Esophagus muscularis mucosa (tissue), 4 donors: ENCODE measurements around the gene ECPAS. TPM values are rescaled to one million over a fixed set of nuclear protein-coding genes. Genes with fewer than 3 reads are reported as not detected.

Experiments used
- DNase-seq: peaks from one replicate; pipeline ENCODE4 v3.0.0-alpha.2; 2017; ENCODE audit errors: extremely low spot score
- H3K27ac ChIP-seq, 4 donors: fragments of 200-600 bp; sonication (generic); replicated peaks in 1 of 4; 1 replicate in 3 of 4; 2 replicates in 1 of 4; pipeline ENCODE4 v1.5.1; 2016 to 2019; ENCODE audit warnings: mild to moderate bottlenecking in 1 of 4
- H3K27me3 ChIP-seq, 4 donors: fragments of 200-600 bp; sonication (generic); one replicate each; pipeline versions ENCODE4 v1.5.1 to v1.6.0; 2016 to 2019
- H3K36me3 ChIP-seq, 4 donors: fragments of 200-600 bp; sonication (generic); one replicate each; pipeline ENCODE4 v1.5.1; 2016 to 2019
- H3K4me1 ChIP-seq, 4 donors: fragments of 200-600 bp; sonication (generic); one replicate each; pipeline ENCODE4 v1.5.1; 2016 to 2019
- H3K4me3 ChIP-seq, 4 donors: fragments of 200-600 bp; sonication (generic); 1 replicate in 2 of 4; 2 replicates in 2 of 4; pipeline ENCODE4 v1.5.1; 2016 to 2019; ENCODE audit warnings: mild to moderate bottlenecking in 4 of 4, moderate library complexity in 1 of 4
- H3K9me3 ChIP-seq, 4 donors: fragments of 200-600 bp; sonication (generic); 1 replicate in 3 of 4; 2 replicates in 1 of 4; pipeline ENCODE4 v1.5.1; 2016 to 2019
- CTCF ChIP-seq, 3 experiments: fragments of 200-600 bp in 2 of 3; fragments of 450-650 bp in 1 of 3; sonication (generic) in 2 of 3; IDR thresholded peaks; one replicate each; pipeline ENCODE4 v1.5.1; 2017 to 2019; ENCODE audit warnings: antibody characterized with exemption in 3 of 3, mild to moderate bottlenecking in 2 of 3, moderate library complexity in 1 of 3
- EP300 ChIP-seq: sonication (generic); formaldehyde crosslinking; IDR thresholded peaks from one replicate; pipeline ENCODE4 v1.6.1; 2017; ENCODE audit warnings: antibody characterized with exemption
- POLR2A ChIP-seq: fragments of 450-650 bp; IDR thresholded peaks from one replicate; pipeline ENCODE4 v1.6.1; 2017; ENCODE audit warnings: antibody characterized with exemption, moderate library complexity, mild to moderate bottlenecking, low read depth
- POLR2AphosphoS5 ChIP-seq, 2 donors: sonication (generic); formaldehyde crosslinking; IDR thresholded peaks; one replicate each; pipeline ENCODE4 v1.6.1; 2017; ENCODE audit warnings: antibody characterized with exemption in 2 of 2
- WGBS: methylation state at CpG from one replicate; pipeline ENCODE4 v1.1.5; 2018; 5-methylcytosine and 5-hydroxymethylcytosine counted together
- intact Hi-C: fragments of 100-400 bp; cut with DNase I; formaldehyde crosslinking; loops from one replicate; pipeline ENCODE4 v1.15.1; 2023
- total RNA-seq, 4 donors: library from RNA; depleted of rRNA; stranded (reverse); fragments of >200 nt; gene quantifications; one replicate each; pipeline versions ENCODE4 v1.1.0 to v1.2.1, GENCODE V29; 2016

Gene ECPAS
- total RNA-seq, 4 donors from 2014 or later = 72.9 to 89.3 (median 80.6) TPM

GRCh38 chr9:111527347-111527746 lies 43.2 kb upstream of the ECPAS start:
- DNase-seq = no peak
- no peaks in the 10 kb centered on the region for H3K27me3 ChIP-seq
- 91% methylated on average over 2 of the region's 2 CpGs for whole genome bisulfite sequencing
- no peaks in the 10 kb centered on the region for H3K9me3 ChIP-seq
- no peak for TF ChIP-seq CTCF (IDR thresholded peaks at IDR 0.05)
- no peak for TF ChIP-seq EP300
- no peak for TF ChIP-seq POLR2A
- no peak for TF ChIP-seq POLR2AphosphoS5 (IDR thresholded peaks at IDR 0.05)
- H3K36me3 ChIP-seq = peaks cover 0 to 36% (median 18%) of the 10 kb centered on the region in 4 donors
- H3K4me1 ChIP-seq = peaks cover 10 to 21% (median 16%) of the 10 kb centered on the region in 4 donors
- no peak overlapping the region for H3K4me3 ChIP-seq
- intact Hi-C loops = loop anchor here (5.0 kb wide), 1 partner anchor 45 kb away; the partner anchor contains the start of gene ECPAS
- no peak overlapping the region for H3K27ac ChIP-seq

GRCh38 chr9:111525056-111525977 lies 41.1 kb upstream of the ECPAS start, which contains the start of gene ZNF483:
Gene ZNF483, plus strand, starts transcription at chr9:111525179. Its CDS starts 2,217 bp downstream, at chr9:111527396.
- intact Hi-C loops = loop anchor here (5.0 kb wide), 1 partner anchor 43 kb away; the partner anchor contains the start of gene ECPAS
- Histone ChIP-seq H3K27me3 (no peaks in the 10 kb centered on the region), H3K9me3 (no peaks in the 10 kb centered on the region), H3K4me1 (peaks cover 10 to 21% (median 16%) of the 10 kb centered on the region in 4 donors), H3K4me3 (peak within 1 kb of the TSS; percentile 81 to 90 (median 89)), H3K27ac (peak within 1 kb of the TSS; percentile 73 to 81 (median 78)), H3K36me3 (peaks cover 0 to 19% (median 3%) of the 10 kb centered on the region in 4 donors)
- no peak for TF ChIP-seq EP300
- peak; percentile 77 to 78 for TF ChIP-seq POLR2AphosphoS5 (IDR thresholded peaks at IDR 0.05)
- TF ChIP-seq CTCF (IDR thresholded peaks at IDR 0.05) = no peak
- no peak for TF ChIP-seq POLR2A
- no peak for DNase-seq
- 3% methylated on average over 20 of the region's 66 CpGs for WGBS

GRCh38 chr9:111524731-111525055 lies 40.5 kb upstream of the ECPAS start:
- peak overlapping the region in 3 of 4 donors; percentile 74 to 81 (median 81) for H3K27ac ChIP-seq
- peaks cover 0 to 15% (median 3%) of the 10 kb centered on the region in 4 donors for H3K36me3 ChIP-seq
- H3K27me3 ChIP-seq = no peaks in the 10 kb centered on the region
- TF ChIP-seq POLR2A (no peak), CTCF (IDR thresholded peaks at IDR 0.05) (no peak), EP300 (no peak), POLR2AphosphoS5 (IDR thresholded peaks at IDR 0.05) (no peak)
- H3K4me3 ChIP-seq = peak overlapping the region; percentile 81 to 90 (median 89)
- H3K4me1 ChIP-seq = peaks cover 10 to 21% (median 16%) of the 10 kb centered on the region in 4 donors
- WGBS = 29% methylated on average over 7 of the region's 7 CpGs
- DNase-seq = no peak
- H3K9me3 ChIP-seq = no peaks in the 10 kb centered on the region
- intact Hi-C loops = loop anchor here (5.0 kb wide), 1 partner anchor 42 kb away; the partner anchor contains the start of gene ECPAS

- intact Hi-C loops = no loop called here
- 78% methylated on average over 2 of the region's 2 CpGs for WGBS
These were observed 31.9 kb upstream of the ECPAS start for GRCh38 chr9:111516061-111516465.

More at GRCh38 chr9:111516061-111516465, 31.9 kb upstream of the ECPAS start:
- Histone ChIP-seq H3K27me3 (no peaks in the 10 kb centered on the region), H3K36me3 (no peaks in the 10 kb centered on the region), H3K27ac (no peak overlapping the region), H3K4me1 (no peaks in the 10 kb centered on the region), H3K9me3 (no peaks in the 10 kb centered on the region), H3K4me3 (no peak overlapping the region)
- no peak for TF ChIP-seq CTCF (IDR thresholded peaks at IDR 0.05)
- no peak for DNase-seq
